ENCODE measurements around the gene ATP6V1G3. TPM values are rescaled to one million over a fixed set of nuclear protein-coding genes. Genes with fewer than 3 reads are reported as not detected.

The ATP6V1G3 gene, protein sequence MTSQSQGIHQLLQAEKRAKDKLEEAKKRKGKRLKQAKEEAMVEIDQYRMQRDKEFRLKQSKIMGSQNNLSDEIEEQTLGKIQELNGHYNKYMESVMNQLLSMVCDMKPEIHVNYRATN
- total RNA-seq (2012; rRNA removed) (not detected in 2 replicates), polyA plus RNA-seq (2012; rRNA removed) (not detected in 2 replicates), Bru-seq, nascent RNA (not detected), BruChase-seq, experiment 1, labeled RNA remaining after a 6-hour chase (percentile 5 among the genes with signal in this experiment), BruChase-seq, experiment 2, labeled RNA remaining after a 2-hour chase (not detected)
- polyA plus RNA-seq (2012; cell fraction: cytosol; rRNA removed): not detected in 2 replicates
- not detected in 2 replicates for polyA plus RNA-seq (2012; cell fraction: nucleus; rRNA removed; ENCODE audit: low replicate concordance)
- long read RNA-seq: 0 reads

DNA sequence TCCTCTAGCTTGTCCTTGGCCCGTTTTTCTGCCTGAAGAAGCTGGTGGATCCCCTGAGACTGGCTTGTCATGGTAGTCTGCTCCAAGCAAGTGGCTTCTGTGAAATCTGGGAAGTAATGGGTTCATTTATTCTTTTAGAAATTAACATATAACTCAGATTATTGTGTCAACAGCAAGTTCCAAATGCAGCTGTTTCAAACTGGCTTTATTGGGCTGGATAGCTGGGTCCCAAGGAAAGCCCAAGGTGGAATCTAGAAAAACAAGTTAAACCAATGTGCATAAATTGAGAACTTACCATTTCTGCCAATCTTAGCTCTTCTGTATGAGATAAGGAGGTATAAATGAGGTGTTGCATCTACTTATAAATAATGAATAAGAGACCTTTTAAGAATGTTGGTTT is at the start of gene ATP6V1G3:
Gene ATP6V1G3 (minus strand): TSS at position 101 of the 400 bp plus-strand sequence. CDS start 30 bp downstream, at position 71.
- no peak for ATAC-seq (ENCODE audit: low read depth)
- H2AK9ac ChIP-seq (replicated peaks; ENCODE audit: low read depth, low read length, poor library complexity): no peak within 1 kb of the TSS
- no peak within 1 kb of the TSS for H2BK15ac ChIP-seq (ENCODE audit: low read depth, low read length)
- no peak for TF ChIP-seq MAZ (IDR thresholded peaks at IDR 0.05; ENCODE audit: borderline replicate concordance, low read depth, low read length)
- TF ChIP-seq, protein P1, sequence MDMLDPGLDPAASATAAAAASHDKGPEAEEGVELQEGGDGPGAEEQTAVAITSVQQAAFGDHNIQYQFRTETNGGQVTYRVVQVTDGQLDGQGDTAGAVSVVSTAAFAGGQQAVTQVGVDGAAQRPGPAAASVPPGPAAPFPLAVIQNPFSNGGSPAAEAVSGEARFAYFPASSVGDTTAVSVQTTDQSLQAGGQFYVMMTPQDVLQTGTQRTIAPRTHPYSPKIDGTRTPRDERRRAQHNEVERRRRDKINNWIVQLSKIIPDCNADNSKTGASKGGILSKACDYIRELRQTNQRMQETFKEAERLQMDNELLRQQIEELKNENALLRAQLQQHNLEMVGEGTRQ (IDR thresholded peaks at IDR 0.05; ENCODE audit: low read depth, low read length): no peak
- no peak for TF ChIP-seq MXI1 (IDR thresholded peaks at IDR 0.05; ENCODE audit: borderline replicate concordance, low read depth, low read length)
- TF ChIP-seq, protein P2, sequence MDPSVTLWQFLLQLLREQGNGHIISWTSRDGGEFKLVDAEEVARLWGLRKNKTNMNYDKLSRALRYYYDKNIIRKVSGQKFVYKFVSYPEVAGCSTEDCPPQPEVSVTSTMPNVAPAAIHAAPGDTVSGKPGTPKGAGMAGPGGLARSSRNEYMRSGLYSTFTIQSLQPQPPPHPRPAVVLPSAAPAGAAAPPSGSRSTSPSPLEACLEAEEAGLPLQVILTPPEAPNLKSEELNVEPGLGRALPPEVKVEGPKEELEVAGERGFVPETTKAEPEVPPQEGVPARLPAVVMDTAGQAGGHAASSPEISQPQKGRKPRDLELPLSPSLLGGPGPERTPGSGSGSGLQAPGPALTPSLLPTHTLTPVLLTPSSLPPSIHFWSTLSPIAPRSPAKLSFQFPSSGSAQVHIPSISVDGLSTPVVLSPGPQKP (IDR thresholded peaks at IDR 0.05; ENCODE audit: borderline replicate concordance, low read depth, low read length): no peak
- TF ChIP-seq BHLHE40 (IDR thresholded peaks at IDR 0.05; ENCODE audit: low read depth, low read length): no peak
- TF ChIP-seq, protein P3, sequence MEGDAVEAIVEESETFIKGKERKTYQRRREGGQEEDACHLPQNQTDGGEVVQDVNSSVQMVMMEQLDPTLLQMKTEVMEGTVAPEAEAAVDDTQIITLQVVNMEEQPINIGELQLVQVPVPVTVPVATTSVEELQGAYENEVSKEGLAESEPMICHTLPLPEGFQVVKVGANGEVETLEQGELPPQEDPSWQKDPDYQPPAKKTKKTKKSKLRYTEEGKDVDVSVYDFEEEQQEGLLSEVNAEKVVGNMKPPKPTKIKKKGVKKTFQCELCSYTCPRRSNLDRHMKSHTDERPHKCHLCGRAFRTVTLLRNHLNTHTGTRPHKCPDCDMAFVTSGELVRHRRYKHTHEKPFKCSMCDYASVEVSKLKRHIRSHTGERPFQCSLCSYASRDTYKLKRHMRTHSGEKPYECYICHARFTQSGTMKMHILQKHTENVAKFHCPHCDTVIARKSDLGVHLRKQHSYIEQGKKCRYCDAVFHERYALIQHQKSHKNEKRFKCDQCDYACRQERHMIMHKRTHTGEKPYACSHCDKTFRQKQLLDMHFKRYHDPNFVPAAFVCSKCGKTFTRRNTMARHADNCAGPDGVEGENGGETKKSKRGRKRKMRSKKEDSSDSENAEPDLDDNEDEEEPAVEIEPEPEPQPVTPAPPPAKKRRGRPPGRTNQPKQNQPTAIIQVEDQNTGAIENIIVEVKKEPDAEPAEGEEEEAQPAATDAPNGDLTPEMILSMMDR (conservative IDR thresholded peaks at IDR 0.05; ENCODE audit: low read depth, low read length): no peak
- TF ChIP-seq FOS (IDR thresholded peaks at IDR 0.05; ENCODE audit: low read depth, low read length): no peak
- no peak for TF ChIP-seq CEBPB (IDR thresholded peaks at IDR 0.05; ENCODE audit: low read depth, low read length)
- no peak for TF ChIP-seq RAD21 (IDR thresholded peaks at IDR 0.05; ENCODE audit: low read length)
- TF ChIP-seq NFE2L2 (IDR thresholded peaks at IDR 0.05; ENCODE audit: low read depth, low read length): no peak
- TF ChIP-seq SMC3 (IDR thresholded peaks at IDR 0.05; ENCODE audit: low read depth, low read length): no peak
- no peak for TF ChIP-seq POLR2A (IDR thresholded peaks at IDR 0.05; ENCODE audit: low read depth, low read length)
- TF ChIP-seq MAFK (IDR thresholded peaks at IDR 0.05; ENCODE audit: low read depth, low read length): no peak
- TF ChIP-seq RFX5 (IDR thresholded peaks at IDR 0.05; ENCODE audit: low read depth, low read length): no peak
- TF ChIP-seq CHD1 (IDR thresholded peaks at IDR 0.05; ENCODE audit: low read depth, low read length): no peak
- no peak for TF ChIP-seq RCOR1 (IDR thresholded peaks at IDR 0.05; ENCODE audit: insufficient replicate concordance, low read length)
- no peaks in the 10 kb centered on the region for H3K9me3 ChIP-seq (ENCODE audit: control insufficient read depth, insufficient read depth, low read length)
- H4K91ac ChIP-seq (ENCODE audit: insufficient read depth, low read depth, low read length): no peak within 1 kb of the TSS
- ChIA-PET CTCF (interaction anchor here (1.3 kb wide), 1 partner anchor 19 kb away, joined by 3 read pairs; no protein-coding TSS in a partner anchor), POLR2A (ENCODE audit: unreplicated experiment) (no interaction called here)
- no peaks in the 10 kb centered on the region for H3K4me1 ChIP-seq (ENCODE audit: control insufficient read depth, insufficient read depth, low read length)
- no peak within 1 kb of the TSS for H3K4me3 ChIP-seq (ENCODE audit: insufficient read depth, low read depth, low read length)
- H3K9ac ChIP-seq (ENCODE audit: low read depth, low read length): no peak within 1 kb of the TSS
- DNase-seq: no peak
- H2AFZ ChIP-seq (replicated peaks; ENCODE audit: low read length, poor library complexity): no peak within 1 kb of the TSS
- H3K27ac ChIP-seq (ENCODE audit: insufficient read depth, low read length): no peak within 1 kb of the TSS
- H3K18ac ChIP-seq (ENCODE audit: low read depth, low read length): no peak within 1 kb of the TSS
- no peaks in the 10 kb centered on the region for H3K27me3 ChIP-seq (ENCODE audit: control insufficient read depth, insufficient read depth, low read length)
- no peaks in the 10 kb centered on the region for H4K20me1 ChIP-seq (ENCODE audit: insufficient read depth, low read length)
- H3K23ac ChIP-seq (ENCODE audit: low read depth, low read length): no peak within 1 kb of the TSS
- no peak within 1 kb of the TSS for H2BK5ac ChIP-seq (ENCODE audit: low read depth, low read length, poor library complexity, severe bottlenecking)
- in situ Hi-C loops (cut with MboI; ENCODE audit: low sequenced_read_pairs) (no loop called here), intact Hi-C loops (cut with micrococcal nuclease) (no loop called here), dilution Hi-C loops (cut with HindIII; ENCODE audit: low sequenced_read_pairs, unreplicated experiment) (no loop called here)
- no peaks in the 10 kb centered on the region for H3K79me1 ChIP-seq (ENCODE audit: low read depth in 1 of 2, low read length in 2 of 2)
- H2BK120ac ChIP-seq (ENCODE audit: low read depth, low read length): no peak within 1 kb of the TSS
- H3K14ac ChIP-seq (replicated peaks; ENCODE audit: low read depth, low read length): no peak within 1 kb of the TSS
- H4K8ac ChIP-seq (ENCODE audit: low read depth in 2 of 2, low read length in 2 of 2): no peak within 1 kb of the TSS
- H3K4me2 ChIP-seq (ENCODE audit: low read depth, low read length): no peak within 1 kb of the TSS
- no peaks in the 10 kb centered on the region for H3K9me1 ChIP-seq (ENCODE audit: insufficient read depth, low read length)
- BruUV-seq (replicated peaks): no TSS peak
- no peak within 1 kb of the TSS for H4K5ac ChIP-seq (ENCODE audit: low read depth, low read length)
- WGBS, 2 experiments (ENCODE audit: extremely low coverage in 2 of 2, insufficient read length in 1 of 2): no CpG with 5 or more reads among the region's 1 CpG
- H3K4ac ChIP-seq (ENCODE audit: low read depth, low read length): no peak within 1 kb of the TSS
- no peaks in the 10 kb centered on the region for H3K36me3 ChIP-seq (ENCODE audit: control insufficient read depth, insufficient read depth, low read length)
- H3K56ac ChIP-seq (ENCODE audit: extremely low read depth, insufficient read depth, low read length): no peak within 1 kb of the TSS
- no peak within 1 kb of the TSS for H2BK20ac ChIP-seq (ENCODE audit: low read depth, low read length)
- H2AK5ac ChIP-seq (ENCODE audit: low read depth, low read length): no peak within 1 kb of the TSS

All from IMR-90 (cell line).